ENCODE results near the gene PPARG.

The PPARG gene

GRCh38 chr3:12392101-12392878 is 103.4 kb downstream of the PPARG start:
- no peak for DNase-seq
- no peaks in the 10 kb centered on the region for H3K27me3 ChIP-seq (ENCODE audit: insufficient read depth, low read depth, severe bottlenecking)
- TF ChIP-seq, protein P1, sequence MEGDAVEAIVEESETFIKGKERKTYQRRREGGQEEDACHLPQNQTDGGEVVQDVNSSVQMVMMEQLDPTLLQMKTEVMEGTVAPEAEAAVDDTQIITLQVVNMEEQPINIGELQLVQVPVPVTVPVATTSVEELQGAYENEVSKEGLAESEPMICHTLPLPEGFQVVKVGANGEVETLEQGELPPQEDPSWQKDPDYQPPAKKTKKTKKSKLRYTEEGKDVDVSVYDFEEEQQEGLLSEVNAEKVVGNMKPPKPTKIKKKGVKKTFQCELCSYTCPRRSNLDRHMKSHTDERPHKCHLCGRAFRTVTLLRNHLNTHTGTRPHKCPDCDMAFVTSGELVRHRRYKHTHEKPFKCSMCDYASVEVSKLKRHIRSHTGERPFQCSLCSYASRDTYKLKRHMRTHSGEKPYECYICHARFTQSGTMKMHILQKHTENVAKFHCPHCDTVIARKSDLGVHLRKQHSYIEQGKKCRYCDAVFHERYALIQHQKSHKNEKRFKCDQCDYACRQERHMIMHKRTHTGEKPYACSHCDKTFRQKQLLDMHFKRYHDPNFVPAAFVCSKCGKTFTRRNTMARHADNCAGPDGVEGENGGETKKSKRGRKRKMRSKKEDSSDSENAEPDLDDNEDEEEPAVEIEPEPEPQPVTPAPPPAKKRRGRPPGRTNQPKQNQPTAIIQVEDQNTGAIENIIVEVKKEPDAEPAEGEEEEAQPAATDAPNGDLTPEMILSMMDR (IDR thresholded peaks at IDR 0.05; ENCODE audit: low read depth, low read length) = no peak
- no peak overlapping the region for H3K27ac ChIP-seq
- H3K9me3 ChIP-seq (ENCODE audit: severe bottlenecking) = no peaks in the 10 kb centered on the region
- H3K4me3 ChIP-seq (ENCODE audit: low read depth, low read length) = no peak overlapping the region
- no peaks in the 10 kb centered on the region for H3K36me3 ChIP-seq

- H3K9me3 ChIP-seq (ENCODE audit: severe bottlenecking) = no peaks in the 10 kb centered on the region
- no peak overlapping the region for H3K27ac ChIP-seq
- TF ChIP-seq, protein P1 (IDR thresholded peaks at IDR 0.05; ENCODE audit: low read depth, low read length) = no peak
- DNase-seq = no peak
- no peaks in the 10 kb centered on the region for H3K27me3 ChIP-seq (ENCODE audit: insufficient read depth, low read depth, severe bottlenecking)
- no peaks in the 10 kb centered on the region for H3K36me3 ChIP-seq
- no peak overlapping the region for H3K4me3 ChIP-seq (ENCODE audit: low read depth, low read length)
Observed at GRCh38 chr3:12393894-12394293, 105.0 kb downstream of the PPARG start.

DNA sequence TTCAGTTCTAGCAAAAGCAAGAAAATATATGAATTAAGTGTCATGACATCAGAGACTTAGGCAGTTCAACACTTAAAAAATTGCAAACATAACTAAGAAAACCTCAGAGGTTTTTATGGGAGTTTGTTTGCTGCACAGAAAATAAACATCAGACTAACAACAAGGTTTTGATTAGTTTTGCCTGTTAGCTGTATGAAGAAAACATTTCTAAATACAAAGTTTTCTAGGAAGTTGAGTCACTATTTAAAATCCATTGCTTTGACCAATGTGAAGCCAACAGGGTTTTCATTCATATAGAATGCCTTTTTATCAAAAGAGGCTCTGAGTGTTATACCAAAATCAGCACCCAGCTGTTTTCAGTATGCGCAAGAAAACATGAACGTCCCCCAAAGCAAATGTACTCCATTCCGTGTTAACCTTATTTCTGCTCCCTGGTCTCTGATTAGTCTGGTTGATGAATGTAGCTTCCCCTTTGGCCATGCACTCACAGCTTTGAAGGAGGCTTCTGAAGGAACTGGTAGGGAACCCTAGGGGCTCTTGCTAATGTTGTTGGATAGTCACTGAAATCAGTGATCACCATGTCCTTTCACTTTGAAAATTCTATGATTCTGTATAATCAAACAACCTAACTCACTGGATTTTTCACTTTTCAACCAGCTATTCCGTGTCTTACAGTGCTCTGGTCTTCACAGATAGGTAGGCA is 105.8 kb downstream of the PPARG start:
- no peak for DNase-seq
- H3K4me3 ChIP-seq (ENCODE audit: low read depth, low read length) = no peak overlapping the region
- H3K27ac ChIP-seq = no peak overlapping the region
- no peaks in the 10 kb centered on the region for H3K27me3 ChIP-seq (ENCODE audit: insufficient read depth, low read depth, severe bottlenecking)
- H3K36me3 ChIP-seq = no peaks in the 10 kb centered on the region
- TF ChIP-seq, protein P1 (IDR thresholded peaks at IDR 0.05; ENCODE audit: low read depth, low read length) = no peak
- H3K9me3 ChIP-seq (ENCODE audit: severe bottlenecking) = no peaks in the 10 kb centered on the region

DNA sequence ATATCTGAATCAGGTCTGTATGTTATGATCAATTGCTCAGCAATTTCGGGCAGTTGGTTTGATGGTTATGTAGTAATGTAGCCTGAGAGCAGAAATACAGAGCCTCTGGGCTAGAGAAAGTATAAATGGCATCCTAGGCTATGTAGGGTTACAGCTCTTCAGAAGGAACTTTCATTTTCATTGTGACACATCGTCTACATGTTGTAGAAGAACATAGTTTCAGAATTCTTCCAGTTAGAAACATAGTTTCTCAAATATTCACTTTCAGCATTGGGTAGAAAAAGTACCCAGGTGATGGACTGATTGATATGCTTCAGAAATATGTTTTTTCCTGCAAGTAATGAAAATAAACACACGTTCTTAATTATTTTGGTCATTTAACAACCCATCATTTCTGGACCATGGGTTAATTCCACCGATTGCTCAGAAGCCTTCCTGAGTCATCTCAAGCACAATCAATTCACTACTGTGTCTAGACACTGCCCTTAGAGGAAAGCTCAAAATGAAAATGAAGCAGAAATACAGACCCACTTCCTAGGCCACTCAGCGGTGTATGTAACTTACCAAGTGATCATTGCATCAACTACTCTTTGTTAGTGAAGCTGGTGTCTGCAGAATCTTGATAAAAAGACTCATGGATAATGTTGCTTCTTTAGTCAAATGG is 106.6 kb downstream of the PPARG start:
- Histone ChIP-seq H3K27ac (no peak overlapping the region), H3K27me3 (ENCODE audit: insufficient read depth, low read depth, severe bottlenecking) (no peaks in the 10 kb centered on the region), H3K9me3 (ENCODE audit: severe bottlenecking) (no peaks in the 10 kb centered on the region), H3K36me3 (no peaks in the 10 kb centered on the region), H3K4me3 (ENCODE audit: low read depth, low read length) (no peak overlapping the region)
- TF ChIP-seq, protein P1 (IDR thresholded peaks at IDR 0.05; ENCODE audit: low read depth, low read length) = no peak
- no peak for DNase-seq

DNA sequence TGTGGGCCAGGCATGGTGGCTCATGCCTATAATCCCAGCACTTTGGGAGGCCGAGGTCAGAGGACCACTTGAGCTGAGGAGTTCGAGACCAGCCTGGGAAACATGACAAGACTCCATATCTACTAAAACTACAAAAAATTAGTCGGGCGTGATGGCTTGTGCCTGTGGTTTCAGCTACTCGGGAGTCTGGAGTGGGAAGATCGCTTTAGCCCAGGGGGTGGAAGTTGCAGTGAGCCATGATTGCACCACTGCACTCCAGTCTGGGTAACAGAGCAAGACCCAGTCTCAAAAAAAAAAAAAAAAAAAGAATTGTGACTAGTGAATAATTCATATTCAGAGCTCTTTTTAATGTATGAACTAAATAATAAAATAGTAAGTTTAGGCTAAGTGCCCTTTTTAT is 107.6 kb downstream of the PPARG start:
- TF ChIP-seq, protein P1 (IDR thresholded peaks at IDR 0.05; ENCODE audit: low read depth, low read length) = no peak
- no peaks in the 10 kb centered on the region for H3K36me3 ChIP-seq
- H3K27ac ChIP-seq = no peak overlapping the region
- DNase-seq = no peak
- H3K9me3 ChIP-seq (ENCODE audit: severe bottlenecking) = no peaks in the 10 kb centered on the region
- H3K27me3 ChIP-seq (ENCODE audit: insufficient read depth, low read depth, severe bottlenecking) = no peaks in the 10 kb centered on the region
- no peak overlapping the region for H3K4me3 ChIP-seq (ENCODE audit: low read depth, low read length)

All from WERI-Rb-1 (cell line).